T follicular helper cell (primary cell): Measurements from ENCODE around the gene WASHC2C.
"Not testable (repeated sequence)": the region's sequence is repeated elsewhere in the genome, so short reads cannot be mapped to it uniquely, and the experiment has no call there.

Source experiments
- DNase-seq: peaks from one replicate; pipeline ENCODE4 v3.0.0-alpha.2; 2020; ENCODE audit warnings: low read depth

WASHC2C gene

DNA sequence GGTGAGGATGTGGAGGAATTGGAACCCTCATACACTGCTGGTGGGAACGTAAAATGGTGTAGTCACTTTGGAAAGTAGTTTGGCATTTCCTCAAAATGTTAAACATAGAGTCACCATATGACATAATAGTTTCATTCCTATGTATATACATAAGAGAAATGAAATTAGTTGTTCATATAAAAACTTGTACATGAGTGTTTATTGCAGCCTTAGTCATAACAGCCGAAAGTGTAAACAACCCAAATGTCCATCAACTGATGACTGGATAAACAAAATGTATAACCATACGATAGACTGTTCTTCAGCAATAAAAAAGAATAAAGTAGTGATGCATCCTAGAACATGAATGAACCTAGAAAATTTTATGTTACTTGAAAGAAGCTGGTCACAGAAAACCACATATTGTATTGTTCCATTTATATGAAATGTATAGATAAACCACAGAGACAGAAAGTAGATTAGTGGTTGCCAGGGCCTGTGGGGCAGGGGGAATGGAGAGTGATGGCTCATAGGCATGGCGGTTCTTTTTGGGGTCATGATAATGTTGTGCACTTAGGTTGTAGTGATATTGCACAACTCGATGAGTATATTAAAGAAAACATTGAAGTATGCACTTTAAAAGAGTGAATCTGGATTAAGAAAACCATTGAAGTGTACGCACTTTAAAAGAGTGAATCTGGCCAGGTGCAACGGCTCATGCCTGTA is 44.8 kb downstream of the WASHC2C start:
- not testable (repeated sequence) for DNase-seq

- DNase-seq: not testable (repeated sequence)
Measured at GRCh38 chr10:45786217-45786616, 59.2 kb downstream of the WASHC2C start.

GRCh38 chr10:45787212-45787741 is 60.2 kb downstream of the WASHC2C start:
- DNase-seq: not testable (repeated sequence)

- not testable (repeated sequence) for DNase-seq
Measured at GRCh38 chr10:45789991-45790390, 62.9 kb downstream of the WASHC2C start.

- DNase-seq: not testable (repeated sequence)
Measured at GRCh38 chr10:45790694-45791426, 63.8 kb downstream of the WASHC2C start.

GRCh38 chr10:45794761-45795160 is 67.7 kb downstream of the WASHC2C start:
- not testable (repeated sequence) for DNase-seq

DNA sequence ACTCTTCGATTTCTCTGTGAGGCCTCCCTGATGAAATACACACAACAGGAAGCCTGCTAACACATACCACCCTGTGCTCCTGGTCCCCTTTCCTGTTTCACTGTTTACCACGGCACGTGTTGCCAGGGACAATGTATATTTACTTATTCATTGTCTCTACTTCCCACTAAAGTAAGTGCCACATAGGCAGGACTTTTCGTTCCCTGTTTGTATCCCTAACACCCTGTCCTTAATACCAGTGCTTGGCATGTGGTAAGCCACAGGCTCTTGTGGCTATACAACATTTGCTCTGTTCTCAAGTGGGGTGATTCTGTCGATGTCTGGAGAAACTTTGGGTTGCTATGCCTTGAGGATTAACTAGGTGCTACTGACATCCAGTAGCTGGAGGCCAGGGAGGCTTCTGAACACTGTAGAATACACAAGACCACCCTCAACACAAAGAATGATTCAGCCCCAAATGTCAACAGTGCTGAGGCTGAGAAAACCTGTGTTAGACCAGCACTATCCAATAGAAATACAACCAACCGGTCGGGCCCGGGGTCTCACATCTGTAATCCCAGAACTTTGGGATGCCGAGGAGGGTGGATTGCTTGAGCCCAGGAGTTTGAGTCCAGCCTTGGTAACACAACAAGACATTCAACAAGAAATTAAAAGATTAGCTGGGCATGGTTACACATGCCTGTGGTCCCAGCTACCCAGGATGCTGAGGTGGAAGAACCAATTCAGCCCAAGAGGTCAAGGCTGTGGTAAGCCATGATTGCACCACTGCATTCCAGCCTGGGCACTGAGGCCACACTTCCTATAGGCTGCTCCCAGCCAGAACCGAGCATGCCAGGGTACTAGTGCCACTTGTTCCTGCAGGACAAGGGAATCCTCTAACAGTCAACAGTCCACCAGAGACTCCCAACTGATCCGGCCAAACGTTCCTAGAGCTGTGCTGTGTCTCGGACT is 76.3 kb downstream of the WASHC2C start:
- not testable (repeated sequence) for DNase-seq

DNA sequence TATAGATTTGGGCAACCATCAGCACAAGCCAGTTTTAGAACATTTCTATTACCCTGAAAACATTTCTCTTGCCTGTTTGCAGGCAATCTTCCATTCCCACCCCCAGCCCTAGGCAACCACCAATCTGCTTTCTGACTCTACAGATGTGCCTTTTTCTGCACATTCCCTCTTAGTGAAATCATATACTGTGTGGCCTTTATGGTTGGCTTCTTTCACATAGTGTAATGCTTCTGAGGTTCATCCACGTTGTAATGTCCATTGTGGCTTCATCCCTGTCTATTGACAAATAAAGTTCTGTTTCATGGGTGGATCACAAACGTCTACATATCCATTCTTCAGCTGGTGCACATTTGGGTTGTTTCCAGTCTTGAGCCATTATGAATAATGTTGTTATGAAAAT is 77.9 kb downstream of the WASHC2C start:
- DNase-seq: not testable (repeated sequence)

DNA sequence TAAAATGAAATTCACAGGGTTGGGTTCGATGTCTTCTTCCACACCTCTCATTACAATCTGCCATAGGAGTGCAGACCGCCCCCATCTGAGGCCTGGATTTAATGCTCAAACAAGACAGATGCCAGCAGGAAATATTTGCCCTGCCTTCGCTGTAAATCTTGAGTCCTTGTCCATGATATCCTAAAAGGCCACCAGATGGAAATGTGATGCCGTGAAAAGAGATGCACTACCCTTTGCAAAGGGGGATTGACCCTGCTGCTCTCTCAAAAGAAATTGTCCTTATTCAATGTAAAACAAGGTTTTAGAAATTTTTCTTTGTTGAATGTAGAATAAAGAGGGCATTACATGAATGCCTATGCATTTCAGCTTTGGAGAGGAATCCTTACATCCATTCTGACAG is 82.8 kb downstream of the WASHC2C start:
- no peak for DNase-seq

- no peak for DNase-seq
Measured at GRCh38 chr10:45811075-45811474, 84.0 kb downstream of the WASHC2C start.

GRCh38 chr10:45812959-45813358 is 85.9 kb downstream of the WASHC2C start:
- not testable (repeated sequence) for DNase-seq

- DNase-seq: not testable (repeated sequence)
Measured at GRCh38 chr10:45814146-45814545, 87.1 kb downstream of the WASHC2C start.

GRCh38 chr10:45817130-45817859 is 90.2 kb downstream of the WASHC2C start:
- no peak for DNase-seq

GRCh38 chr10:45817912-45818311 is 90.8 kb downstream of the WASHC2C start:
- DNase-seq: no peak

DNA sequence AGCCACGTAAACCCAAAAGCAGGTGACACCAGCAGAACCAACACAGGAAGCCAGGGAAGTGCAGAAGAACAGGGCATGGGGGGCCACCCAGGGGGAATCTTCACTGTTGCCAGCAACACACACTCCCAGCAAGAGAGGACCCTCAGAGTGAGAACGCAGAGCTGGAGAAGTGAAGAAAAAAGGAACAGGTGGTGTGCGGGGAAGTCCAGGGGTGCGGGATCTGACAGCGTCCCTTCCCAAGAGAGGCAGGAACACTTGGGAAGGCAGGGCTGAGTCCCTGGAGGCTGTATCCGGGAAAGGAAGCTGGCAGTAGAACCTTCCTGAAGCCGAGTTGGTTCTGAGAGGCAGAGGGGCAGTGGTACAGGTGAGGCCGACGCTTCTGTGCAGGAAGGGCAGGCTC is 92.5 kb downstream of the WASHC2C start:
- DNase-seq: no peak

- DNase-seq: not testable (repeated sequence)
Measured at GRCh38 chr10:45820107-45820830, 93.2 kb downstream of the WASHC2C start.

DNA sequence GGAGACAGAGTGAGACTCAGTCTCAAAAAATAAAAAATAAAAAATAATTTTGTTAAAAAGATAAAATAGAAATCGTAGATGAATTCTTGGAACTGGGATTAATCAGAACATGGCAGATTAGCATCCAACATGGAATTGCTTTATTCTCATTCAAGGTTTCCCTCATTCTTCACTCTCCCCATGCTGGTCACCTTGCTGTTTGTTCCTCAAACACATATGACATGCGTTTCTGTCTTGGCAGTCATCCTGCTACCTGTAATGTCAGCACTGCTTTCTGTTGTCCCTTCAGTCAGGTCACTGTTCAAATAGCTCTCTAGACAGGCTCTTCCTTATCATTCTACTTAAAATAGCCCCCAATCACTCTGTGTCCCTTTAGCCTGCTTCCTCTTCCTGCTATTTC is 95.9 kb downstream of the WASHC2C start:
- DNase-seq: not testable (repeated sequence)
